ENCODE measurements around the gene KRTAP10-8.
"Not testable (repeated sequence)": the region's sequence is repeated elsewhere in the genome, so short reads cannot be mapped to it uniquely, and the experiment has no call there.

KRTAP10-8 gene

GRCh38 chr21:44568667-44569556 is 43.0 kb upstream of the KRTAP10-8 start:
- no peak for DNase-seq (ENCODE audit: low read depth)
- no peak overlapping the region for H3K4me3 ChIP-seq (ENCODE audit: low read length)
- TF ChIP-seq CTCF (conservative IDR thresholded peaks at IDR 0.05; ENCODE audit: low read depth, low read length): no peak

GRCh38 chr21:44569861-44570517 is 41.9 kb upstream of the KRTAP10-8 start:
- H3K4me3 ChIP-seq (ENCODE audit: low read length): no peak overlapping the region
- DNase-seq (ENCODE audit: low read depth): no peak
- TF ChIP-seq CTCF (conservative IDR thresholded peaks at IDR 0.05; ENCODE audit: low read depth, low read length): no peak

- no peak overlapping the region for H3K4me3 ChIP-seq (ENCODE audit: low read length)
- no peak for DNase-seq (ENCODE audit: low read depth)
- TF ChIP-seq CTCF (conservative IDR thresholded peaks at IDR 0.05; ENCODE audit: low read depth, low read length): no peak
Measured at GRCh38 chr21:44571296-44571695, 40.6 kb upstream of the KRTAP10-8 start.

GRCh38 chr21:44571844-44572782 is 39.8 kb upstream of the KRTAP10-8 start:
- no peak overlapping the region for H3K4me3 ChIP-seq (ENCODE audit: low read length)
- TF ChIP-seq CTCF (conservative IDR thresholded peaks at IDR 0.05; ENCODE audit: low read depth, low read length): no peak
- no peak for DNase-seq (ENCODE audit: low read depth)

GRCh38 chr21:44572959-44573583 is 38.8 kb upstream of the KRTAP10-8 start:
- DNase-seq (ENCODE audit: low read depth): no peak

GRCh38 chr21:44573630-44574456 is 38.0 kb upstream of the KRTAP10-8 start, which contains the start of gene KRTAP10-4:
Gene KRTAP10-4, plus strand, starts transcription at chr21:44573729. Its CDS starts 30 bp downstream, at chr21:44573759.
- DNase-seq (ENCODE audit: low read depth): not testable (repeated sequence)

More at GRCh38 chr21:44572959-44573583, 38.8 kb upstream of the KRTAP10-8 start:
- TF ChIP-seq CTCF (conservative IDR thresholded peaks at IDR 0.05; ENCODE audit: low read depth, low read length): no peak
- H3K4me3 ChIP-seq (ENCODE audit: low read length): no peak overlapping the region

More at GRCh38 chr21:44573630-44574456, 38.0 kb upstream of the KRTAP10-8 start, which contains the start of gene KRTAP10-4:
- H3K4me3 ChIP-seq (ENCODE audit: low read length): not testable (repeated sequence)
